Thyroid gland (tissue), 4 donors: ENCODE results near the gene IGF1. TPM values are rescaled to one million over a fixed set of nuclear protein-coding genes. Genes with fewer than 3 reads are reported as not detected.

Experiments
- DNase-seq, 2 donors: peaks; one replicate each; pipeline ENCODE4 v3.0.0-alpha.2; 2019
- H3K27ac ChIP-seq, 3 donors: fragments of 200-600 bp; sonication (generic); 1 replicate in 2 of 3; 2 replicates in 1 of 3; pipeline ENCODE4 v1.5.1; 2016 to 2019; ENCODE audit warnings: mild to moderate bottlenecking in 1 of 3, moderate library complexity in 1 of 3
- H3K27me3 ChIP-seq: fragments of 200-600 bp; sonication (generic); one replicate; pipeline ENCODE4 v1.5.1; 2019
- H3K36me3 ChIP-seq, 2 donors: fragments of 200-600 bp; sonication (generic); one replicate each; pipeline ENCODE4 v1.5.1; 2016 to 2019
- H3K4me1 ChIP-seq, 2 donors: fragments of 200-600 bp; sonication (generic); one replicate each; pipeline ENCODE4 v1.5.1; 2017 to 2019
- H3K4me3 ChIP-seq, 3 donors: fragments of 200-600 bp; sonication (generic); replicated peaks in 1 of 3; 1 replicate in 2 of 3; 2 replicates in 1 of 3; pipeline ENCODE4 v1.5.1; 2016; ENCODE audit warnings: mild to moderate bottlenecking in 1 of 3
- H3K9me3 ChIP-seq: fragments of 200-600 bp; sonication (generic); one replicate; pipeline ENCODE4 v1.5.1; 2017
- POLR2A ChIP-seq, 2 donors: fragments of 450-650 bp; IDR thresholded peaks; one replicate each; pipeline ENCODE4 v1.6.1; 2017; ENCODE audit warnings: antibody characterized with exemption in 2 of 2, mild to moderate bottlenecking in 2 of 2, moderate library complexity in 1 of 2
- WGBS, 2 donors: methylation state at CpG; one replicate each; pipeline ENCODE4 v1.1.5; 2017; 5-methylcytosine and 5-hydroxymethylcytosine counted together
- intact Hi-C: fragments of 100-400 bp; cut with DNase I; formaldehyde crosslinking; loops from one replicate; pipeline ENCODE4 v1.15.1; 2023
- total RNA-seq, 4 donors: library from RNA; depleted of rRNA; stranded (reverse); fragments of >200 nt; gene quantifications; one replicate each; pipeline ENCODE4 v1.2.3, GENCODE V29; 2016
- TF ChIP-seq, protein P1 (sequence below), 6 experiments: fragments of 200-600 bp in 3 of 6; fragments of 450-650 bp in 3 of 6; sonication (generic) in 3 of 6; IDR thresholded peaks; one replicate each; pipeline ENCODE4 v1.5.1; 2016 to 2019; ENCODE audit warnings: antibody characterized with exemption in 6 of 6, mild to moderate bottlenecking in 2 of 6, inconsistent platforms in 1 of 6, moderate library complexity in 1 of 6

IGF1 gene
- total RNA-seq, 4 donors from 2014 or later: 74.0 to 134 (median 111) TPM

GRCh38 chr12:102503056-102503681, 22.8 kb upstream of the IGF1 start:
- peaks cover 24 to 26% of the 10 kb centered on the region in 2 donors for H3K4me1 ChIP-seq
- 62 to 72% methylated on average over 2 of the region's 2 CpGs for WGBS, 2 donors
- DNase-seq: no peak
- H3K36me3 ChIP-seq: no peaks in the 10 kb centered on the region
- TF ChIP-seq POLR2A (IDR thresholded peaks at IDR 0.05): no peak
- TF ChIP-seq, protein P1, sequence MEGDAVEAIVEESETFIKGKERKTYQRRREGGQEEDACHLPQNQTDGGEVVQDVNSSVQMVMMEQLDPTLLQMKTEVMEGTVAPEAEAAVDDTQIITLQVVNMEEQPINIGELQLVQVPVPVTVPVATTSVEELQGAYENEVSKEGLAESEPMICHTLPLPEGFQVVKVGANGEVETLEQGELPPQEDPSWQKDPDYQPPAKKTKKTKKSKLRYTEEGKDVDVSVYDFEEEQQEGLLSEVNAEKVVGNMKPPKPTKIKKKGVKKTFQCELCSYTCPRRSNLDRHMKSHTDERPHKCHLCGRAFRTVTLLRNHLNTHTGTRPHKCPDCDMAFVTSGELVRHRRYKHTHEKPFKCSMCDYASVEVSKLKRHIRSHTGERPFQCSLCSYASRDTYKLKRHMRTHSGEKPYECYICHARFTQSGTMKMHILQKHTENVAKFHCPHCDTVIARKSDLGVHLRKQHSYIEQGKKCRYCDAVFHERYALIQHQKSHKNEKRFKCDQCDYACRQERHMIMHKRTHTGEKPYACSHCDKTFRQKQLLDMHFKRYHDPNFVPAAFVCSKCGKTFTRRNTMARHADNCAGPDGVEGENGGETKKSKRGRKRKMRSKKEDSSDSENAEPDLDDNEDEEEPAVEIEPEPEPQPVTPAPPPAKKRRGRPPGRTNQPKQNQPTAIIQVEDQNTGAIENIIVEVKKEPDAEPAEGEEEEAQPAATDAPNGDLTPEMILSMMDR (IDR thresholded peaks at IDR 0.05): no peak
- no peak overlapping the region for H3K27ac ChIP-seq
- H3K9me3 ChIP-seq: no peaks in the 10 kb centered on the region
- no peak overlapping the region for H3K4me3 ChIP-seq
- intact Hi-C loops: no loop called here
- no peaks in the 10 kb centered on the region for H3K27me3 ChIP-seq

DNA sequence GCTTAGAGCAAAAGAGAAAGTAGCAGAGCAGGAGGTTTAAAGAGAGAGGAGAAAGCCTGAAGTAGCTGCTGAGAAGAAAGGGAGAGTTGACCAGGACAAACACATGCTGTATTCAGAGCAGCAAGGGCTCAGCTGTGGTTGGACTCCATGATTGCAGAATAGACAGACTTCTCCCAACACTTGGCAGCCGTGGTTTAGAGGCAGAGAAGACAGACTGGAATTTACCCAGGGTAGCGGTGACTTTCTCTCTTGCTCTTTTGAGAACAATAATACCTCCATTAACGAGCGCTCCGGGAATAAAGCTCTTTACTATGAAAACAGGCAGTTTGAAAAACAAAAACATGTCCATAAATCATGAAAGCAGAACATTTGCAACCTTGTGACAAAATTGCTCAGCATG, 21.4 kb upstream of the IGF1 start:
- DNase-seq: peak; percentile 27 to 30
- no peak overlapping the region for H3K4me3 ChIP-seq
- TF ChIP-seq, protein P1 (IDR thresholded peaks at IDR 0.05): no peak
- TF ChIP-seq POLR2A (IDR thresholded peaks at IDR 0.05): no peak
- intact Hi-C loops: no loop called here
- H3K4me1 ChIP-seq: peaks cover 24 to 26% of the 10 kb centered on the region in 2 donors
- no peaks in the 10 kb centered on the region for H3K27me3 ChIP-seq
- WGBS, 2 donors: 15 to 27% methylated on average over 5 of the region's 5 CpGs
- no peaks in the 10 kb centered on the region for H3K9me3 ChIP-seq
- H3K27ac ChIP-seq: peak overlapping the region; percentile 6 to 58 (median 46)
- no peaks in the 10 kb centered on the region for H3K36me3 ChIP-seq

DNA sequence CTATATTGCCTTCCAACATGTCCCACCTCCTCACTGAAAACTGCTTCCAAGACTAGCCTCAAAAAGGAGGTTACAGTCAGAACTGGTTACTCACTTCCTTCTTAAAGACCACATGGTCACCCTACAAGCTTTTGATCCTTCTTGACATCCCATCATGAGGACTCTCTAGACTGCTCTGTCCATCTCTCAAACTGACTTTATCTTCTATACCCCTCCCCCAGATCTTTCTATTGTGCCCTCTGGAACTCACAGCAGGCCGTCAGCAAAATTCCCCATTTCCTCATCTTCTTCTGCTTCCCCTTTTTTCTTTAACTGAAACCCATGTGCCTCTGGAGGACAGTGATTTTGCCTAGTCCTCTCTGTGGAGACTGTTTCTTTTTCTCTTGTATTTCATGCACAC, 18.1 kb upstream of the IGF1 start:
- intact Hi-C loops: no loop called here
- no peak for TF ChIP-seq POLR2A (IDR thresholded peaks at IDR 0.05)
- TF ChIP-seq, protein P1 (IDR thresholded peaks at IDR 0.05): no peak
- H3K4me3 ChIP-seq: no peak overlapping the region
- peaks cover 22 to 23% of the 10 kb centered on the region in 2 donors for H3K4me1 ChIP-seq
- no peaks in the 10 kb centered on the region for H3K36me3 ChIP-seq
- H3K9me3 ChIP-seq: no peaks in the 10 kb centered on the region
- 65 to 81% methylated on average over 1 of the region's 1 CpG for WGBS, 2 donors
- no peak overlapping the region for H3K27ac ChIP-seq
- no peak for DNase-seq
- H3K27me3 ChIP-seq: no peaks in the 10 kb centered on the region

DNA sequence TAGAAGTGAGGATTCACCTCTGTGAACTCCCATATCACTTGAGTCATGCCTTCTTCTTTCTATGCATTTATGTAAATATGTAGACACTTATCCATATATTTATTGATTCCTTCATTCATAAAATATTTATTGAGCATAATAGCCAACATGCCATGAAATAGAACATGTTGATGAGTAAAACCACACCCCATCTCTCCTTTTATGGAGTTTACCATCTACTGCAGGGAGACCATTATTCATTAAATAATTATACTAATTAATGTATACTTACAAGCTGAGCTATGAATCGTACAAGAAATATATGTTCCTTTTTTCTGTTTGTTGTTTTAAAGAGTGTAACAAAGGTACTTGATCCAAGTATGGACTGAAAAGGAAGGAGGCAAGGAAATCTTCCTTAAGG, 17.4 kb upstream of the IGF1 start:
- TF ChIP-seq, protein P1 (IDR thresholded peaks at IDR 0.05): no peak
- TF ChIP-seq POLR2A (IDR thresholded peaks at IDR 0.05): no peak
- 87 to 93% methylated on average over 1 of the region's 1 CpG for WGBS, 2 donors

DNA sequence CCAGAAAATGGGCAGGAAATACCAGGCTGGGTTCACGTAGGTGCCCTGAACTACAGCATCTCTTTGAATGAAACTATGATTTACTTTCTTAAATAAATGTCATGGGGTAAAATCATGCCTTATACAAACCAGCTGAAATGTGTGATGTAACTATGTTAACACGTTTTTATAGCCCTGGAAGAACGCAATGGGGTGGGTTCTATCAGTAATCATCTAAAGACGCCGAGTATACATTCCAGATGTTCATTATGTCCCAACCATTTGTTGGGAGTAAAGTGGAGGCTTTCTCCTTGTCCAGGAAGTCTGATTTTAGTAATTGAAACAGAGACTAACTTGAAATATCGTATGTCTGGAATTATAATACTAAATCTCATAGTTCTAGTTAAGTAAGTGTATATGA, 16.2 kb upstream of the IGF1 start:
- TF ChIP-seq, protein P1 (IDR thresholded peaks at IDR 0.05): no peak
- TF ChIP-seq POLR2A (IDR thresholded peaks at IDR 0.05): no peak
- Histone ChIP-seq H3K27ac (no peak overlapping the region), H3K36me3 (no peaks in the 10 kb centered on the region), H3K4me1 (peaks cover 3 to 4% of the 10 kb centered on the region in 2 donors), H3K27me3 (no peaks in the 10 kb centered on the region), H3K4me3 (no peak overlapping the region), H3K9me3 (no peaks in the 10 kb centered on the region)
- 82 to 84% methylated on average over 6 of the region's 6 CpGs for WGBS, 2 donors
- intact Hi-C loops: no loop called here
- DNase-seq: no peak

More for the DNA sequence above, 17.4 kb upstream of the IGF1 start:
- H3K36me3 ChIP-seq: no peaks in the 10 kb centered on the region
- intact Hi-C loops: no loop called here
- DNase-seq: no peak
- H3K4me1 ChIP-seq: peaks cover 15% of the 10 kb centered on the region in 2 donors
- H3K27me3 ChIP-seq: no peaks in the 10 kb centered on the region
- no peak overlapping the region for H3K27ac ChIP-seq
- H3K4me3 ChIP-seq: no peak overlapping the region
- no peaks in the 10 kb centered on the region for H3K9me3 ChIP-seq
